ENCODE results near the gene PYGM. TPM values are rescaled to one million over a fixed set of nuclear protein-coding genes. Genes with fewer than 3 reads are reported as not detected.

PYGM gene
- 2.0 TPM for polyA plus RNA-seq

GRCh38 chr11:64759722-64760719 lies at the start of gene PYGM:
TSS of gene PYGM (minus strand) at chr11:64759974. CDS start at chr11:64759898, 76 bp downstream.
- H3K4me3 Mint-ChIP-seq = peak within 1 kb of the TSS; percentile 41 to 76 (median 50)
- H3K9me3 Mint-ChIP-seq = no peaks in the 10 kb centered on the region
- H3K36me3 Mint-ChIP-seq = peaks cover 8% of the 10 kb centered on the region
- peak within 1 kb of the TSS; percentile 95 to 99 (median 98) for H3K27ac Mint-ChIP-seq
- H3K4me1 Mint-ChIP-seq = peaks cover 33 to 49% (median 33%) of the 10 kb centered on the region in 3 donors
- peaks cover 3% of the 10 kb centered on the region for H3K27me3 Mint-ChIP-seq

DNA sequence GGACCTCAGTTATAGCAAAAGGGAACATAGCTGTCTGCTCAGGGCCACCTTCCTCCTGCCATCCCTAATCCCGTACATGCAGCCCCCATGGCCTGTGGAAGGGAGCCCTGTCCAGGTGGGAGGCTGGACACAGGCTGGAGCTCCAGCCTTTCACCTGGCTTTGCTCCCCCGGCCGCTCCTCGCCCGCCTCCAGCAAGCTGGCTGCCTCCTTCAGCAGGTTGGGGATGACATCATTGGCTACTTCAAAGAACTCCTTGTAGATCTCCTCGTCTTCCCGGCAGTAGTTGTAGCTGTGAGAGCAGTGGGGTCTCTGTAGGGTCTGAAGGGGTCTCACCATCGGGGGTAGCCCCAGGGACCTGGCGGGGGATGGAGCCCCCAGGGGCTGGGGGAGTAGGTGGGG lies 45.7 kb upstream of the PYGM start:
- Mint-ChIP-seq H3K4me3 (peak overlapping the region in 2 of 4 donors; percentile 31 to 57), H3K9me3 (no peaks in the 10 kb centered on the region), H3K36me3 (peaks cover 2% of the 10 kb centered on the region), H3K27ac (no peak overlapping the region), H3K4me1 (peaks cover 15 to 27% (median 23%) of the 10 kb centered on the region in 3 donors), H3K27me3 (no peaks in the 10 kb centered on the region)

DNA sequence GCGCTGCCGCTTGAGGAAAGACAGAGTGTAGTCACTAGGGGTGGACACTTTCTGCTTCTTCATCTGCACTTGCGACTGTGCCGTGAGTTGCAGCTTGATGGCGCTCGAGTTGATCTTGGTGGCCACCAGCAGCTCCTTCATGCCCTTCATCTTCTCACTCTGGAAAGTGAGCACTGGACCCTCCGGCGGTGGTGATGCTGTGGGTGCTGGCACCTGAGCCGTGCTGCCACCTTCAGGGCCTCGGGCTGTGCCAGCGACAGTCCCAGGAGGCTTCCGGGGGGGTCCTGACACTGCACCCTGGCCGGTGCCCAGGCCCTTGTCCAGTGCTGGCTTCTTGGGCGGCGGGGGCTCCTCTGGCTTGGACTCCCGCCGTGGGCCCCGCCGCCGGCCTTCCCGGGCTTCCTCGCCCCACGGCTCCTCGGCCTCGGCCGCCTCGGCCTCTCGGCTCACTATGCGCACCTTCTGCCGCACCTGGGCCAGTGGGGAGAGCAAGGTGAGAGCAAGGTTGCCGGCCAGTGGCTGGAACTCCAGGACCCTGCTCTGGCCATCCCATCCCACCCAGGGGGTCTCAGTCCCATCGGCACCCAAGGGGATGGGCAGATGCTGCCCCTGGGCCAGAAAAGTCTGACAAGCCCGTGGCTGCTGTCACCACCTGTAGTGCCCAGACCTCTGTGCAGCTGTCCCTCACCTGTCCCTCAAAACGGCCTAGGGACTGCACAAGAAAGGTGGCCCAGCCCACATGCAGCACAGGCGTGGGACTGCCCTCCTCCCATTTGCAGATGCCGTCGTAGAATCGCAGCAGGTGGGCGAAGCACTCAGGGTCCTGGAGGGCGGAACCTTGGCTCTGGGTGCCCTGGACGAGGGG lies 44.8 kb upstream of the PYGM start:
- peak overlapping the region in 2 of 3 donors; percentile 94 to 96 for H3K27ac Mint-ChIP-seq
- peak overlapping the region in 3 of 4 donors; percentile 88 to 95 (median 92) for H3K4me3 Mint-ChIP-seq
- no peaks in the 10 kb centered on the region for H3K27me3 Mint-ChIP-seq
- H3K9me3 Mint-ChIP-seq = no peaks in the 10 kb centered on the region
- peaks cover 5% of the 10 kb centered on the region for H3K36me3 Mint-ChIP-seq
- peaks cover 14 to 28% (median 18%) of the 10 kb centered on the region in 3 donors for H3K4me1 Mint-ChIP-seq

DNA sequence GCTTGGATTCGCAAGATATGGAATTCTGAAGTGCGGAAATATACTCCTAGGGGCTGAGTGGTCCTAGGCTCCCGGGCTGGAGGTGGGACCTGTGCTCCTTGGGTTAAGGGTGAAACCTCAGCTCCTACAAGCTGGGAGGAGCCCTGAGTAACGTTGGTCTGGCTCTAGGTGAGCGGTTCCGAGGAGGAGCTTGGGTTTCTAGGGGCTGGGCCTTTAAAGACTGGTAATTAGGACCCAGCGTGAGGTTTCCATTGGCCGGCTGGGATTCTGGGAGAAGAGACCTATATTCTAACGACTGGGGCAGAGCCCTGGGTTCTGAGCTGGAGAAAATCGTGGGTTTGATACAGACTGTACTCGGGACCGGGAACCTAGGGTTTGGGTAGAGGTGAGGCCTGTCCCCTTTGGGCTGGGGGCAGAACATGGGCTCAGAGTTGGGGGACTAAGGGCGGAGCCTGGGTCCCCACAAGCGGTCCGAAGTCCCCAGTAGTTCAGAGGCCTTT lies 44.1 kb upstream of the PYGM start:
- H3K36me3 Mint-ChIP-seq = peaks cover 7% of the 10 kb centered on the region
- peak overlapping the region; percentile 94 to 96 (median 95) for H3K27ac Mint-ChIP-seq
- no peaks in the 10 kb centered on the region for H3K9me3 Mint-ChIP-seq
- H3K4me1 Mint-ChIP-seq = peaks cover 13 to 26% (median 20%) of the 10 kb centered on the region in 3 donors
- no peaks in the 10 kb centered on the region for H3K27me3 Mint-ChIP-seq
- H3K4me3 Mint-ChIP-seq = peak overlapping the region; percentile 88 to 95 (median 93)

GRCh38 chr11:64803158-64803845 lies 43.5 kb upstream of the PYGM start, which contains the start of gene MAP4K2:
TSS of gene MAP4K2 (minus strand) at chr11:64803214. CDS start at chr11:64803149, 65 bp downstream.
- H3K36me3 Mint-ChIP-seq = peaks cover 7% of the 10 kb centered on the region
- peaks cover 13 to 28% (median 22%) of the 10 kb centered on the region in 3 donors for H3K4me1 Mint-ChIP-seq
- no peaks in the 10 kb centered on the region for H3K27me3 Mint-ChIP-seq
- peak within 1 kb of the TSS; percentile 88 to 95 (median 94) for H3K4me3 Mint-ChIP-seq
- H3K9me3 Mint-ChIP-seq = no peaks in the 10 kb centered on the region
- H3K27ac Mint-ChIP-seq = peak within 1 kb of the TSS; percentile 94 to 96 (median 95)

DNA sequence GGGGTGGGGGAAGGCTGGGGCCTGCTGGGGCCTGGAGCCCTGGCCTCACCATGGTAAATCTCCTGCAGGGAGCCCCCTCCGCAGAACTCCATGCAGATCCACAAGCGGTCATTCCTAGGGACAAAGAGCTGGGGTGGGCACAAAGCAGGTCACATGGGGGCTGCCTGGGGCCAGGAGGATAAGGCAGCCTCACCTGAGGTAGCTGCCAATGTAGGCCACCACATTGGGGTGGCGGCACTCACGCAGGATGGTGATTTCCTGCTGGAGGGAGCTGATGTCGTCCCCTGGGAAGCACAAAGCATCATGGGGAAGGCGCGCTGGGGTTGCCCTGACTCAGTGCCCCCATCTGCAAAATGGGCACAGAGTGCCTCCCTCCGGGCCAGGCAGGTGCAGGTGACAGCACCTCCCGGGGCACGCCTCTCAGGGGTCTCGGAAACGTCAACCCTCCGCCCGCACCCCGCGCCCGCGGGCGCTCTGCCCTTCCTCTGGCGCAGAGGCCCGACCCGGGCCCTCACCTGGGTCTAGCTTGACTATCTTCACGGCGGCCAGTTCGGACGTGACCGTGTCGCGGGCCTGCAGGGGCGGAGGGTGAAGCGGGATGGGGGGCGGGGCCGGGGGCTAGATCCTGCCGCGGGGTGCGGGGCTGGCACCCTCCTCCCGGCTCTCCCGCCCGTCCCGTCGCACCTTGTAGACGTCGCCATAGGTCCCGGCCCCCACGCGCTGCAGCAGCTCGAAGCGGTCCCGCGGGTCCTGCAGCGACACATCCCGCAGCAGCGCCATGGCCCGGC lies 42.8 kb upstream of the PYGM start:
- peaks cover 13 to 26% (median 20%) of the 10 kb centered on the region in 3 donors for H3K4me1 Mint-ChIP-seq
- H3K9me3 Mint-ChIP-seq = no peaks in the 10 kb centered on the region
- H3K27me3 Mint-ChIP-seq = no peaks in the 10 kb centered on the region
- H3K27ac Mint-ChIP-seq = peak overlapping the region; percentile 88 to 95 (median 89)
- H3K4me3 Mint-ChIP-seq = peak overlapping the region; percentile 83 to 94 (median 92)
- peaks cover 7% of the 10 kb centered on the region for H3K36me3 Mint-ChIP-seq

GRCh38 chr11:64801561-64802369 lies 42.0 kb upstream of the PYGM start:
- Mint-ChIP-seq H3K27ac (peak overlapping the region; percentile 84 to 95 (median 88)), H3K27me3 (no peaks in the 10 kb centered on the region), H3K4me3 (peak overlapping the region; percentile 83 to 94 (median 92)), H3K4me1 (peaks cover 13 to 26% (median 18%) of the 10 kb centered on the region in 3 donors), H3K9me3 (no peaks in the 10 kb centered on the region), H3K36me3 (peaks cover 5% of the 10 kb centered on the region)

GRCh38 chr11:64801158-64801464 lies 41.3 kb upstream of the PYGM start:
- Mint-ChIP-seq H3K4me1 (peaks cover 13 to 26% (median 18%) of the 10 kb centered on the region in 3 donors), H3K27me3 (no peaks in the 10 kb centered on the region), H3K36me3 (peaks cover 5% of the 10 kb centered on the region), H3K27ac (peak overlapping the region; percentile 84 to 95 (median 88)), H3K4me3 (peak overlapping the region; percentile 83 to 94 (median 92)), H3K9me3 (no peaks in the 10 kb centered on the region)

DNA sequence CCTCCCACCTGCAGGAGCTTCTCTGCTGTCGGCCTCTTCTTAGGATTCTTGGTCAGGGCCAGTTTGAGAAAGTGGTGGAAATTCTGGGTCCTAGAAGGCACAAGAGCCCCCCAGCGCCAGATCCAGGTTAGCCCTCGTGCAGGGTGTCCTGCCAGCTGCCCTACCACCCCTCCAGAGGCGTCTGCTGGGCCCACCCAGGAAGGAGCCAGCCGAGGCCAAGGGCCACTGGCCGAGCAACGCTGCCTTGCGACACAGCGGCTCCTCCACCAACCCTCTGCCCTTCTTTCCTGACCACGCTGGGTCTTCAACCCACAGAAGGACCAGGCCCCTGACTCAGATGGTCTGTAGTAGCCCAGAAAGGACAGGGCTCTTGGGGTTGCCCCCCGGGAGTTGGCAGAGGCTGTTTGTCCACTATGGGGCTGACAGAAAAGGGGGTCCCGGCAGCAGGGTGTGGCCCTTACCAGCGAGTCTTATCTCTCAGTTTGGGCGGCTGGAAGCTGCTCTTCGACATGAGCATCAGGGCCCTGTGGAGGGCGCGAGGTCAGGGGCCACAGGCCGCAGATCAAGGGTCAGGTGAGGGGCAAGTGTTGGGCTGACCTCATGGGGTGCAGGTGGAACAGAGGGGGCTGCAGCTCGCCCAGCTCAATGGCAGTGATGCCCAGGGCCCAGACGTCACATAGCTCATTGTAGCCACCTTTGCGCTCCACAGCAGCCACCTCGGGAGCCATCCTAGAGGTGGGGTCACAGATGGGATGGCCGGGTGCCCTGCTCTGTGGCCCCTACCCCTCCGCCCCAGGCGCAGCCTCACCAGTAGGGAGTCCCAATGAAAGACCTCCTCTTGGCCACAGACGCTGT lies 40.8 kb upstream of the PYGM start:
- Mint-ChIP-seq H3K27me3 (no peaks in the 10 kb centered on the region), H3K36me3 (peaks cover 5% of the 10 kb centered on the region), H3K9me3 (no peaks in the 10 kb centered on the region), H3K4me1 (peaks cover 13 to 28% (median 18%) of the 10 kb centered on the region in 3 donors), H3K4me3 (peak overlapping the region; percentile 83 to 94 (median 92)), H3K27ac (peak overlapping the region; percentile 88 to 95 (median 95))

- Mint-ChIP-seq H3K9me3 (no peaks in the 10 kb centered on the region), H3K27me3 (no peaks in the 10 kb centered on the region), H3K4me3 (peak overlapping the region; percentile 74 to 91 (median 79)), H3K27ac (peak overlapping the region; percentile 88 to 95 (median 95)), H3K4me1 (peaks cover 13 to 30% (median 18%) of the 10 kb centered on the region in 3 donors), H3K36me3 (peaks cover 5% of the 10 kb centered on the region)
These were observed 40.0 kb upstream of the PYGM start for GRCh38 chr11:64799623-64800302.

DNA sequence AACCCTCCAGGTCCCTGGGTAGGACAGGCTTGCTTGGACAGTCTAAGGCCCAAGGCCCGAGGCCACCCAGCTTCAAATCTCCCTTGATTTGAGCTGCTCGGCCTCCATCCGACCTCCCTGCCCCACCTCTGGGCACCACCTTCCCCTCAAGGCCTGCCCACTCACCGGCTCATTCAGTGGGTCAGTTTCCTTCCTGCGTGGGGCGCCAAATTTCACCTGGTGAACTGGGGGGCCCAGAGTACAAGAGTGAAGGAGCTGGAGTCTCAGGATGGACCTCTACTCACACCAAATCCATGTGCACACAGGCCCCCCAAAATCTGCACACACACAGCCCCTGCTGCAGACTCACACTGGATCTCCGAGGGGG lies 39.5 kb upstream of the PYGM start:
- no peaks in the 10 kb centered on the region for H3K9me3 Mint-ChIP-seq
- peak overlapping the region; percentile 74 to 91 (median 79) for H3K4me3 Mint-ChIP-seq
- peak overlapping the region; percentile 88 to 95 (median 95) for H3K27ac Mint-ChIP-seq
- peaks cover 7% of the 10 kb centered on the region for H3K36me3 Mint-ChIP-seq
- H3K4me1 Mint-ChIP-seq = peaks cover 13 to 33% (median 21%) of the 10 kb centered on the region in 3 donors
- H3K27me3 Mint-ChIP-seq = no peaks in the 10 kb centered on the region
